Measurements from ENCODE around the gene USP9Y.

USP9Y gene

DNA sequence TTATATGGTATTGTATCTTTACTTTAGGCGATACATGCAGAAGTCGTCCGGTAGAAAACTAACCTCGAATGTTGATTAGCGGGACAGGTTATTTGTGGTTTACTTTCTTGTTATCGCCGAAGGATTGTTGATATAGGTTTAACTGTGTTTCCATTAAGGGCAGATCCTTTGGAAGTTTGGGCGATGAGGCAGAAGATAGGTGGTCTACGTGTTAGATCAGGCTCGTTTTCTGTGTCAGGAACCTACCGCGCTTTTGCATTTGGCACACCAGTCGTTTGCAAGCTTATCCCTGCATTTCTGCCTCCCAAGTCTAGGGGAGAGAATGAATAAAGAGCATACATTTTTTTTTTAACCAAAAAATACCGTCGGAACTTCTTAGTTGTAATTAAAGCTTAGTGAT is 204.9 kb downstream of the USP9Y start:
- ChIA-PET POLR2A (ENCODE audit: low non-redundant PET) (no interaction called here), CTCF (no interaction called here)
- no peak overlapping the region for H3K27ac ChIP-seq
- TF ChIP-seq, protein P1, sequence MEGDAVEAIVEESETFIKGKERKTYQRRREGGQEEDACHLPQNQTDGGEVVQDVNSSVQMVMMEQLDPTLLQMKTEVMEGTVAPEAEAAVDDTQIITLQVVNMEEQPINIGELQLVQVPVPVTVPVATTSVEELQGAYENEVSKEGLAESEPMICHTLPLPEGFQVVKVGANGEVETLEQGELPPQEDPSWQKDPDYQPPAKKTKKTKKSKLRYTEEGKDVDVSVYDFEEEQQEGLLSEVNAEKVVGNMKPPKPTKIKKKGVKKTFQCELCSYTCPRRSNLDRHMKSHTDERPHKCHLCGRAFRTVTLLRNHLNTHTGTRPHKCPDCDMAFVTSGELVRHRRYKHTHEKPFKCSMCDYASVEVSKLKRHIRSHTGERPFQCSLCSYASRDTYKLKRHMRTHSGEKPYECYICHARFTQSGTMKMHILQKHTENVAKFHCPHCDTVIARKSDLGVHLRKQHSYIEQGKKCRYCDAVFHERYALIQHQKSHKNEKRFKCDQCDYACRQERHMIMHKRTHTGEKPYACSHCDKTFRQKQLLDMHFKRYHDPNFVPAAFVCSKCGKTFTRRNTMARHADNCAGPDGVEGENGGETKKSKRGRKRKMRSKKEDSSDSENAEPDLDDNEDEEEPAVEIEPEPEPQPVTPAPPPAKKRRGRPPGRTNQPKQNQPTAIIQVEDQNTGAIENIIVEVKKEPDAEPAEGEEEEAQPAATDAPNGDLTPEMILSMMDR (conservative IDR thresholded peaks at IDR 0.05; ENCODE audit: low read depth): no peak
- no peak for DNase-seq (ENCODE audit: low spot score)
